GM23338 (cell line): ENCODE data around the gene DCST1. TPM values are rescaled to one million over a fixed set of nuclear protein-coding genes. Genes with fewer than 3 reads are reported as not detected.

ENCODE experiments used
- ATAC-seq: fragments of 200-7000 bp; cut with Tn5 transposase; 3 replicates; pipeline ENCODE4 v1.9.1; 2020
- DNase-seq: peaks from one replicate; pipeline ENCODE4 v3.0.0-alpha.2; 2015; ENCODE audit warnings: low spot score
- H2AFZ ChIP-seq: fragments of 200-600 bp; sonication (generic); 2 replicates; pipeline ENCODE4 v1.8.0; 2016; ENCODE audit warnings: antibody characterized with exemption, mild to moderate bottlenecking, moderate library complexity
- H3F3A ChIP-seq: fragments of 200-600 bp; sonication (generic); replicated peaks from 2 replicates; pipeline ENCODE4 v1.8.0; 2017; ENCODE audit warnings: antibody characterized with exemption, mixed run types, low read depth
- H3K27ac ChIP-seq: fragments of 200-600 bp; sonication (generic); 2 replicates; pipeline ENCODE4 v1.6.1; 2016; ENCODE audit warnings: low read depth
- H3K27me3 ChIP-seq: fragments of 200-600 bp; sonication (generic); 2 replicates; pipeline ENCODE4 v1.8.0; 2016; ENCODE audit warnings: mild to moderate bottlenecking, mixed run types, moderate library complexity; ENCODE audit not compliant: insufficient read depth
- H3K36me3 ChIP-seq: fragments of 200-600 bp; sonication (generic); 2 replicates; pipeline ENCODE4 v1.8.0; 2016; ENCODE audit warnings: mild to moderate bottlenecking; ENCODE audit not compliant: insufficient read depth
- H3K4me1 ChIP-seq: fragments of 200-600 bp; sonication (generic); 2 replicates; pipeline ENCODE4 v1.8.0; 2016; ENCODE audit warnings: mild to moderate bottlenecking, moderate library complexity; ENCODE audit not compliant: insufficient read depth
- H3K4me2 ChIP-seq: fragments of 200-600 bp; sonication (generic); 2 replicates; pipeline ENCODE4 v1.7.1; 2017; ENCODE audit warnings: mixed run types
- H3K4me3 ChIP-seq: fragments of 200-600 bp; sonication (generic); 2 replicates; pipeline ENCODE4 v1.6.1; 2016; ENCODE audit warnings: mixed run types
- H3K79me2 ChIP-seq: fragments of 200-600 bp; sonication (generic); replicated peaks from 2 replicates; pipeline ENCODE4 v1.8.0; 2017; ENCODE audit warnings: mild to moderate bottlenecking; ENCODE audit not compliant: insufficient read depth
- H3K9me2 ChIP-seq: fragments of 200-600 bp; sonication (generic); 2 replicates; pipeline ENCODE4 v1.8.0; 2017; ENCODE audit not compliant: insufficient read depth
- H4K20me1 ChIP-seq: fragments of 200-600 bp; sonication (generic); replicated peaks from 2 replicates; pipeline ENCODE4 v1.8.0; 2017; ENCODE audit warnings: mild to moderate bottlenecking; ENCODE audit not compliant: insufficient read depth
- H3K27ac Mint-ChIP-seq: 2 replicates; pipeline ENCODE4 v1.8.0; 2020; ENCODE audit warnings: inconsistent platforms, mild to moderate bottlenecking, moderate library complexity, mixed read lengths
- H3K27me3 Mint-ChIP-seq: 3 replicates; pipeline ENCODE4 v1.8.0; 2022; ENCODE audit warnings: low read depth, mild to moderate bottlenecking, moderate library complexity, mixed read lengths, inconsistent platforms; ENCODE audit not compliant: insufficient read depth, poor library complexity
- H3K36me3 Mint-ChIP-seq: 3 replicates; pipeline ENCODE4 v1.8.0; 2021; ENCODE audit warnings: low read depth, mild to moderate bottlenecking, inconsistent platforms, moderate library complexity, mixed read lengths
- H3K4me1 Mint-ChIP-seq: 3 replicates; pipeline ENCODE4 v1.8.0; 2020; ENCODE audit warnings: mild to moderate bottlenecking, inconsistent platforms, mixed read lengths
- H3K4me3 Mint-ChIP-seq: 3 replicates; pipeline ENCODE4 v1.8.0; 2021; ENCODE audit warnings: moderate library complexity, mild to moderate bottlenecking, inconsistent platforms, mixed read lengths
- H3K9me3 Mint-ChIP-seq: 3 replicates; pipeline ENCODE4 v1.8.0; 2020; ENCODE audit warnings: moderate library complexity, mild to moderate bottlenecking, inconsistent platforms, mixed read lengths
- ETS1 ChIP-seq: IDR thresholded peaks from 2 replicates; pipeline ENCODE4 v1.6.1; 2016; ENCODE audit warnings: antibody characterized with exemption
- EZH2 ChIP-seq: fragments of 200-600 bp; sonication (generic); IDR thresholded peaks from one replicate; pipeline ENCODE4 v1.8.0; 2017; ENCODE audit warnings: antibody characterized with exemption, mild to moderate bottlenecking, low read depth; ENCODE audit not compliant: unreplicated experiment
- EZH2phosphoT487 ChIP-seq: fragments of 200-600 bp; sonication (generic); IDR thresholded peaks from one replicate; pipeline ENCODE4 v1.8.1; 2018; ENCODE audit warnings: antibody characterized with exemption; ENCODE audit not compliant: unreplicated experiment
- NANOG ChIP-seq: IDR thresholded peaks from 2 replicates; pipeline ENCODE4 v1.6.1; 2016; ENCODE audit warnings: antibody characterized with exemption, borderline replicate concordance
- REST ChIP-seq: IDR thresholded peaks from one replicate; pipeline ENCODE4 v1.6.1; 2018; ENCODE audit warnings: antibody characterized with exemption; ENCODE audit not compliant: unreplicated experiment
- polyA plus RNA-seq: library from polyadenylated mRNA; unstranded; fragments of >200 nt; fragmentation: Nextera tagmentation; extraction: Ambion mirVana; gene quantifications from 2 replicates; pipeline ENCODE4 v1.2.1, GENCODE V29; 2016
- total RNA-seq: library from RNA; depleted of rRNA; stranded (reverse); fragments of >200 nt; shearing (Covaris generic); gene quantifications from 2 replicates; pipeline ENCODE4 v1.2.3, GENCODE V29; 2014

The DCST1 gene
- total and polyA plus RNA-seq, 2 experiments from 2014 or later = not detected

GRCh38 chr1:155081472-155082300 is 48.1 kb downstream of the DCST1 start (continued):
- TF ChIP-seq REST = no peak

GRCh38 chr1:155082301-155083051 is 48.9 kb downstream of the DCST1 start:
- TF ChIP-seq EZH2 (peak; percentile 94), ETS1 (no peak), EZH2phosphoT487 (peak; percentile 86), NANOG (no peak)
- no peak for DNase-seq
- Histone ChIP-seq H3K27ac (no peak overlapping the region), H3K27me3 (peaks cover 70% of the 10 kb centered on the region), H3K36me3 (no peaks in the 10 kb centered on the region), H4K20me1 (peaks cover 6% of the 10 kb centered on the region; the same call in 1 of the 2 replicates), H2AFZ (no peak overlapping the region), H3K4me3 (peak overlapping the region; percentile 83), H3K79me2 (no peaks in the 10 kb centered on the region), H3K9me2 (no peaks in the 10 kb centered on the region), H3F3A (peaks cover 18% of the 10 kb centered on the region; the same call in 1 of the 2 replicates), H3K4me1 (peaks cover 28% of the 10 kb centered on the region), H3K4me2 (peak overlapping the region; percentile 92)
- no peaks in the 10 kb centered on the region for H3K9me3 Mint-ChIP-seq
- peaks cover 43% of the 10 kb centered on the region for H3K4me1 Mint-ChIP-seq
- peak overlapping the region; percentile 67 for H3K4me3 Mint-ChIP-seq
- peaks cover 81% of the 10 kb centered on the region for H3K27me3 Mint-ChIP-seq
- ATAC-seq = no peak
- H3K27ac Mint-ChIP-seq = no peak overlapping the region
- H3K36me3 Mint-ChIP-seq = no peaks in the 10 kb centered on the region; the same call in 2 of the 3 replicates
